GM11168 (cell line): ENCODE data around the gene GARNL3.

Experiments used
- in situ Hi-C: fragments of 300-500 bp; cut with MboI; formaldehyde crosslinking; loops from one replicate; pipeline ENCODE4 v1.12.0; 2022; ENCODE audit warnings: low sequenced_read_pairs; ENCODE audit not compliant: unreplicated experiment

The GARNL3 gene

DNA sequence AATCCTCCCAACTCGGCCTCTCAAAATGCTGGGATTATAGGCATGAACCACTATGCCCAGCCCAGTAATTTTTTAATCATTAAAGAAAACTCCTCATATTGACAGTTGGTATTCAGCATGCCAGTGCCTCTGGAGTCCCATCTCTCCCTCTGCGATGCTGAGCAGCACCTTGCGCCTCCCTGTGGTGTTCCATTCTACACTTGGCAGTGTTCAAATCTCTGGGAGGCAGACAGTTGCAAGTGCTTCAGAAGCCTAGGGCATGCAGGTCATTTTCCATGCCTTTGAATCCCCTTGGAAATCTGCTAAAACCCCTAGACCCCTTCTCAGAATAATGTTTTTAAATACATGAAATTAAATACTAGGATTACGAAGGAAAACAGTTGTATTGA, 41.3 kb downstream of the GARNL3 start:
- in situ Hi-C loops, result no loop called here

DNA sequence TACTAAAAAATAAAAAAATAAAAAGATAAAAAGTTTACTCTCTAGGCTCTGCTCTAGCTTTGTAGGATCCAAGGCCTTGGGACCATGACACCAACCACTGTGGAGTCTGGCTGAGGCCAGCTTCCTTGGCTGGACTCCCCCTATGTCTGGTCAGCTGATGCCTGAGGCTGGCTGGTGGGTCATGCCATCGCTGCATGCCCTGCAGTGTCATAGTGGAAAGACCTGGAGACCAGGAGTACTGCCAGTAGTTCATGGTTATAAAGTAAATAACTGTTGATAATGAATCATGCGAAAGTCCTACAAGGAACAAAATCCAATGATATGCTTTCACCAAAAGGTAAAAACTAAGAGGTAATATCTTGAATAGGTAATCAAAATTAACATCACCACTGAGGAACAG, 43.2 kb downstream of the GARNL3 start:
- in situ Hi-C loops, result no loop called here

DNA sequence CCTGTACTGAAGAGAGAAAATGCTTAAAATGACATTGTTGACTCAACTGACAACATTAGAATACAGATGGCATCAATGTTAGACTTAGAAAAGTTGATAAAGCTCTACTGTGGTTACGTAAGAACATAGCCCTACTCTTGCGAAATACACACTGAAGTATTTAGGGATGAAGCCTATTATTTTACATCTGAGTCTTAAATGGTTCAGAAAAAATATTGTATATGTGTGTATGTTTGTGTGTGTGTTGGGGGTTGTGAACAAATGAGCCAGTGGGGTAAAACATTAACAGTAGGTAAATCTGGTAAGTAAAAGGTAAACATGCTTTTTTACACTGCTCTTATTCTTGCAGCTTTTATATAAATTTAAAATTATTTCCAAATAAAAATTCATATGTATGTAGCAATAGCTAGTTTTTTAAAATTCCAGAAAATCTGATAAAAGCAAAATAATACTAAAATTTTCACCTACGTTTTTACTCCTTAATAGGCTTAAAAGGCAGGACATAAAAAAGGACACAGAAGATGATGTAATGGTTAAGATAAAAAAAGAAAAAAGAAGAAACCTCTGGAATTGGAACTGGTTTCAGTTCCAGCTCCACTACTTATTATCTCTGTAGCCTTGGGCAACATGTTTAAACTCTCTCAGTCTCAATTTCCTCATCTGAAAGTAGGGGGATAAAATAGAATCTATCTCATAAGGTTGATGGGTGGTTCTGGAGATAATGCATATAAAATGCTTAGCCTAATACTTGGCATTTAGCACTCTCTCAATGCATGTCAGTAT, 44.3 kb downstream of the GARNL3 start:
- in situ Hi-C loops, result no loop called here

DNA sequence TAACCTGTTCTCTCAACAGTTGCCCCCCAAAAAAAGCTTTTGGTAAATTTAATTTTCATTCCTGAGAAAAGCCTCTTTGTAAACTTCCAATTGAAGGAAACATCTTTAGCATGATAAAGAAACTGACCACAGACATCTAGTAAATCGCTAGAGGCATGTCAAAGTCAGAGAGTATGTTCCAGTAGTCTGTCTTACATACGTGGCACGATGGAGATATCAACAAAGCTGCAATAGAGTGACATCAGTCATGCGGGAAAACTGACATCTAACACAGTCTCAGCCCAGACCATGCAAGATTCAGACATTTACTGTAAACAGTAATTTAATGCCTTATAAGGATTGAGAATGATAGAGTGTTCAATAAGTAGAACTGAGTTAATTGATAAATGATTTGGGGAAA, 45.1 kb downstream of the GARNL3 start:
- in situ Hi-C loops, result no loop called here

DNA sequence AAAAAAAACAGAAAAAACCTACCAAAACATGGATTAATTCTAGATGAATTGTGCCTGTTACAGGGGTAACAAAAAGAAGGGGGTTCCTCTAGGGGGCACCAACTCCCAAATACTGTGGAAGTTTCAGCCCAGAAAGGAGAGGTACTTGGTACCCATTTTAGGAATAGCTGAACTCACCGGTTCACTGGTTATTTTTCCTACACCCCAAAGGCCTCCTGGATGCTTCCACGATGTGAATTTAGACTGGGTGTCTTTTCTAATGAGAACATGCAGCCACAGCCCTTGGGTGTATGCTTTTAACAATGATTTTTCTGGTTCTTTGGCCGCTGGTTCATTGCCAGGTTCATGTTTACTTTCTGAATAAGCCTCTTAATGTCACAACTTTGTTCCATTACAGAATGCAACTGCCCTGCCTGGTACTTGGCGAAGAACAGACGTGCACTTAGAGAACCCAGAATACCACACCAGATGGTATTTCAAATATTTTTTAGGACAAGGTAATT, 46.7 kb downstream of the GARNL3 start:
- in situ Hi-C loops, result no loop called here

DNA sequence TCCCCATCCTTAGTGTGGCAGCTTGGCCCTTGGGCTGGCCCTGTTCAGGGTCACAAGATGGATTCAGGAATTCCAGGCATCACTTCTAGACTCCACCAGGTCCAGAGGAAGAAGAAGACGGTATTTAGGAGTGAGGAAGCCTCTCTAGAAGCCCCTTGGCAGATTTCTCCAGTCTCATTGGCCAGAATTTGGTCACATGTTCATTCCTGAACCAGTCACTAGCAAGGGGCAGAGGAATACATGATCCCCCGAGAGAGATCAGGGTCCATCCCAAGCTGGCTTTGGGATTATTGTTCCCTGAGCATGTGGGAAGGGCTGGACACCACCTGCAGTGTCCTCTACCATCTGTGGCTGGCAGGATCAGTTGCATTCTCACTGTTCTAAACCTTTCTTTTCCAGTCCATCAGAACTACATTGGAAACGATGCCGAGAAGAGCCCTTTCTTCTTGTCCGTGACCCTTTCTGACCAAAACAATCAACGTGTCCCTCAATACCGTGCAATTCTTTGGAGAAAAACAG, 48.5 kb downstream of the GARNL3 start:
- in situ Hi-C loops, result no loop called here

GRCh38 chr9:127314911-127315310, 50.3 kb downstream of the GARNL3 start:
- in situ Hi-C loops, result no loop called here

GRCh38 chr9:127316586-127317323, 52.2 kb downstream of the GARNL3 start:
- in situ Hi-C loops, result no loop called here

DNA sequence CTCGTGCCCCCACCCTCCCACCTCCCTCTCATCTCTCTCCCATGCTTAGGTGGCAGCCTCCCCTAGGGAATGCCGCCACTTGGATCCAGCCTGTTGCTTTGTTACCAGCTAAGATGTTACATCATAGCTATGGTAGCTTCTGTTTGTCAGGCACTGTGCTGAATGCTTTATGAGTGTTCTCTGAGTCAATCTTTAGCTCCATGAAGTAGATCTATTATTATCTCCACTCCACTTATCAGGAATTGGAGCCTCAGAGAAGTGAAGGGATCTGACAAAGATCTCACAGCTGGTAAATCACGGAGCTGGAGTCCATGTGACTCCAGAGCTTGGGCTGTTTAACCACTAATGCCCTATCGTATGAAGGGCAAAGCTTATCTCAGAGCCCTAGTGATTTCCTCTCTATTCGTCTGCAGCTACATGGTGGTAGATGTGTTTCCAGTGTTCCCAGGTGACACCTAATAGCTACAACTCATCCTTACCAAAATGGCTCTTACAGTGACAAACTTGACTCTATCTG, 54.1 kb downstream of the GARNL3 start:
- in situ Hi-C loops, result no loop called here

DNA sequence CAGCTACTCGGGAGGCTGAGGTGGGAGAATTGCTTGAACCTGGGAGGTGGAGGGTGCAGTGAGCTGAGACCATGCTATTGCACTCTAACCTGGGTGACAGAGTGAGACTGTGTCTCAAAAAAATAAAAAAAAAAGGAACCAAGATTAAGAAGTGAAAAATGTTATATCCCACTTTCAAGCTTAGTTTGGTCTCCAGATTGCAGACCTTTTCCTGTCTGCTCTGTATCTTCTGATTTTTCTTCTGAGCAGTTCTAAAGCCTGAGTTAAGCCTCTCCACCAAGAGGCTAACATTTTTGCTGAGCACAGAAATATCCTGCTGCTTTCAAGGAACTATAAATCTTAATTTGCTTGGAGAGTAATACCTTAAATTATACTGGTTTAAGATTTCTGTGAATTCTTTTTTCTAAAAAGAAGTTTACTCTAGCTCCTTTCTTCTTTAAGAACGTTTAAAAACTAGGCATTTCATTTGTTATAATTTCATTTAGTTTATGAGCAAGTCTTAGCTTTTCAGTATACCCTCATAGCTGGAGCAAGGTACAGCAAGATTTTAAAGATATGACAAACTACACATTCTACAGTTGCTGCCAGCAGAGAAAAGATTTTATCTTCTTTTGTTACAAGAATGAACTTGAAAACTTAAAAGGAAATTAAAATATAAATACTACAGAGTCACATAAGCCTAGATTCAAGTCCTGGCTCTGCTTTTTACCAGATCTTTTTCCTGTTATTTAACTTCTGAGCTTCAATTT, 55.0 kb downstream of the GARNL3 start:
- in situ Hi-C loops, result no loop called here

- in situ Hi-C loops, result no loop called here
These were observed 55.5 kb downstream of the GARNL3 start for GRCh38 chr9:127320115-127320378.

GRCh38 chr9:127323393-127323792, 58.8 kb downstream of the GARNL3 start:
- in situ Hi-C loops, result no loop called here

GRCh38 chr9:127330501-127330900, 65.9 kb downstream of the GARNL3 start:
- in situ Hi-C loops, result no loop called here

DNA sequence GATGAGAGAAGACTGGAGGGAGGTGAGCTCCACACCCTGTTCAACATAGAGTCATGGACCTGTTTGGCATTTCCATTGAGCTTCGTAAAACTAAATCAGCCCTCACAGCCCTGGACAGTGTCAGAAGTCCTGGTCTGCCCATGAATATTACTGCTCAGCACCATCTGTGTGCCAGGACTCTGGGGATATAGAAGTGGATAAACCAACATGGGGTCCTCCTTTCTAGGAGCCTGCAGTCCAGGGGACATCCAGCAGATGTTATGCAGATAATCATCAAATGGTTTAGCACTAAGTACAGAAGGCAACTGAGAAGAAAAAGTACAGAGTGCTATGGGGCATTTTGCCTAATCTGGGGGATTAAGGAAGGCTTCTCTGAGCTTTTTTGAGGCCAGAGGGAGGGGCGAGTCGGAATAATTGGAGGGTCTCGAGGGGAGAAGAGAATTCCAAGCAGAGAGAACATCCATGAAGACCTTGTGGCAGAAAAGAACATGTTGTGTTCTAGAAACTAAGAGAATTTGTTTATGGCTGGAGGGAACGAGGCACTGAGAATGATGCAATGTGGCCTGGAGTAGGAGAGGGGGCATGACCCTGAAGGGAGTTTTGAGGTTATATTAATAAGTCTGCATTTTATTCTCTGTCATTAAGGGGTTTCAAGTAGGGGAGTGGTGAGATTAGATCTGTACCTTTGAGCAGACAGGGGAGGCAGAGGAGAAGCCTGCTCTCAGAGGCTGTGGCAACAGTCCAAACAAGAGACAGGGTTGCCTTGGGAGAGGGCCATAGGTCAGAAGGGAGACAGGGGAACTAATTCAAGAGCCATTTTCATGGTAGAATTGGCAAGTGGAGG, 68.9 kb downstream of the GARNL3 start:
- in situ Hi-C loops, result no loop called here

DNA sequence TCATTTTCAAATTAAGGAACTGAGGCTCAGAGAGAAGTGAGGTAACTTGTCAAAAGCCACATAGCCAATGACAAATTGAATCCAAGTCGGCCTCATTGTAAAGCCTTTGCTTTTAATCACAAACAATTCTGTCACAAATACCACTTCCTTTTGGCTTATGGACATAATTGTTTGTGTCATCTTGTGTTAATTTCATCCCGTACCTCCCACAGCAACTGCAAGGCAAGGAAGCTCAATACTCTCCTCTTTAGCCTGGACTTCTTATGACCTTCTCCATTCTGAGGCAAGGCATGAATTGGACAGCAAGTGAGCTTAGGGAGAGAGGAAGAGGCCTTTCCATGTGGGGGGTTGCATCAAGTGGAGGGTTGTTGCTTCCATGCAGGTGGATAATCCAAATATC, 70.2 kb downstream of the GARNL3 start:
- in situ Hi-C loops, result no loop called here

- in situ Hi-C loops, result no loop called here
These were observed 71.5 kb downstream of the GARNL3 start for GRCh38 chr9:127336086-127336485.

GRCh38 chr9:127336506-127337352, 72.2 kb downstream of the GARNL3 start:
- in situ Hi-C loops, result no loop called here

DNA sequence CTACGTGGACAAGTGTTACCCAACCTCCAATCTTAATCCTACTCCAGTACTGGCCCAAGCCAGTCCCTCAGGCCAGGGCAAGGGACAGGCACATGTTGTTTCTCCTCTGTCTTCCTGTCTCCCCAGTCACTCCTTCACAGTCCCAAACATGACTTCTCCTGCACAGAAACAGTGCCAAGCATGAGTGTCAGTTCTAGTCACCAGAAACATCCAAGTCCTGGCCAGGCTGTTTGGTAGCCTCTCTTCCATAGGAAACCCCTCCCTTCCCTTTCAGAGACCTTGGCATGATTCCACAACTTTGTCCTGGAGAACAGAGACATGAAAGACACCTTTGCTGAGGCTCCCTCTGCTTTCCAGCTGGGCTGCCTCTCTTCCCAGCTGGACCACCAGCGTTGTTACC, 76.1 kb downstream of the GARNL3 start:
- in situ Hi-C loops, result no loop called here

GRCh38 chr9:127341152-127341551, 76.6 kb downstream of the GARNL3 start:
- in situ Hi-C loops, result no loop called here
